HG03520 (cell line): ENCODE measurements around the gene AKAP1.

Experiments
- ATAC-seq: cut with Tn5 transposase; IDR thresholded peaks from one replicate; pipeline ENCODE4 v1.9.1; 2021; ENCODE audit warnings: mild to moderate bottlenecking, moderate library complexity; ENCODE audit not compliant: unreplicated experiment

AKAP1 gene

GRCh38 chr17:57104461-57105175 lies 19.6 kb downstream of the AKAP1 start:
- ATAC-seq, result no peak

- ATAC-seq, result no peak
These were observed 20.5 kb downstream of the AKAP1 start for GRCh38 chr17:57105591-57105990.

GRCh38 chr17:57106107-57106835 lies 21.2 kb downstream of the AKAP1 start:
- ATAC-seq, result no peak

GRCh38 chr17:57106836-57107497 lies 21.9 kb downstream of the AKAP1 start:
- no peak for ATAC-seq

- ATAC-seq, result no peak
These were observed 22.6 kb downstream of the AKAP1 start for GRCh38 chr17:57107498-57108101.

- ATAC-seq, result no peak
These were observed 23.8 kb downstream of the AKAP1 start for GRCh38 chr17:57108671-57109392.

- ATAC-seq, result no peak
These were observed 24.5 kb downstream of the AKAP1 start for GRCh38 chr17:57109393-57110151.

- no peak for ATAC-seq
These were observed 25.1 kb downstream of the AKAP1 start for GRCh38 chr17:57110152-57110542.

GRCh38 chr17:57110579-57111325 lies 25.7 kb downstream of the AKAP1 start:
- no peak for ATAC-seq

- ATAC-seq, result no peak
These were observed 26.3 kb downstream of the AKAP1 start for GRCh38 chr17:57111386-57111785.

- ATAC-seq, result no peak
These were observed 28.0 kb downstream of the AKAP1 start for GRCh38 chr17:57113011-57113410.

- no peak for ATAC-seq
These were observed 28.6 kb downstream of the AKAP1 start for GRCh38 chr17:57113656-57114055.

- ATAC-seq, result no peak
These were observed 29.1 kb downstream of the AKAP1 start for GRCh38 chr17:57114085-57114673.

- ATAC-seq, result no peak
These were observed 30.3 kb downstream of the AKAP1 start for GRCh38 chr17:57115377-57115776.

GRCh38 chr17:57115916-57116315 lies 30.9 kb downstream of the AKAP1 start:
- ATAC-seq, result no peak

GRCh38 chr17:57117798-57118197 lies 32.8 kb downstream of the AKAP1 start:
- ATAC-seq, result no peak

- no peak for ATAC-seq
These were observed 35.8 kb downstream of the AKAP1 start for GRCh38 chr17:57120814-57121213.

GRCh38 chr17:57121308-57122042 lies 36.4 kb downstream of the AKAP1 start:
- ATAC-seq, result no peak
